IMR-90 (cell line): ENCODE results near the gene PRR5. TPM values are rescaled to one million over a fixed set of nuclear protein-coding genes. Genes with fewer than 3 reads are reported as not detected.

ENCODE experiments used
- ATAC-seq: fragments of 200-7000 bp; cut with Tn5 transposase; 2 replicates; pipeline ENCODE4 v1.9.1; 2020; ENCODE audit warnings: low read depth, mild to moderate bottlenecking, moderate library complexity
- BruUV-seq: library from RNA; stranded (reverse); fragments of 400-500 nt; replicated peaks from 2 replicates; lab custom pipeline; 2021; lab: Mats Ljungman, UMichigan
- CTCF ChIA-PET: fragments of 300-600 bp; formaldehyde crosslinking; extraction: SDS; loops from one replicate; lab custom pipeline; 2021; ENCODE audit warnings: antibody characterized with exemption; lab: Yijun Ruan, JAX
- POLR2A ChIA-PET: fragments of 300-600 bp; sonication (Branson Sonifier 250); formaldehyde crosslinking; loops from one replicate; lab custom pipeline; 2022; ENCODE audit warnings: antibody characterized with exemption; ENCODE audit not compliant: unreplicated experiment; lab: Charles Lee
- DNase-seq: peaks from one replicate; pipeline ENCODE4 v3.0.0; 2013
- H2AFZ ChIP-seq: replicated peaks from 2 replicates; pipeline ENCODE3; 2013; ENCODE audit warnings: low read length, mild to moderate bottlenecking; ENCODE audit not compliant: poor library complexity
- H2AK5ac ChIP-seq: 2 replicates; pipeline ENCODE4 v1.6.1; 2013; ENCODE audit warnings: low read depth, low read length, inconsistent platforms
- H2AK9ac ChIP-seq: replicated peaks from 2 replicates; pipeline ENCODE3; 2013; ENCODE audit warnings: mild to moderate bottlenecking, low read depth, low read length, moderate library complexity; ENCODE audit not compliant: poor library complexity
- H2BK120ac ChIP-seq: 2 replicates; pipeline ENCODE4 v1.6.1; 2013; ENCODE audit warnings: low read depth, low read length, inconsistent platforms
- H2BK15ac ChIP-seq: 3 replicates; pipeline ENCODE4 v1.6.1; 2013; ENCODE audit warnings: low read depth, low read length, inconsistent platforms
- H2BK20ac ChIP-seq: 2 replicates; pipeline ENCODE4 v1.6.1; 2013; ENCODE audit warnings: low read depth, mild to moderate bottlenecking, inconsistent platforms, low read length, moderate library complexity
- H2BK5ac ChIP-seq: 2 replicates; pipeline ENCODE4 v1.6.1; 2013; ENCODE audit warnings: mild to moderate bottlenecking, low read depth, low read length, inconsistent platforms; ENCODE audit not compliant: poor library complexity, severe bottlenecking
- H3K14ac ChIP-seq: replicated peaks from 2 replicates; pipeline ENCODE4 v1.6.1; 2013; ENCODE audit warnings: low read depth, low read length, inconsistent platforms
- H3K18ac ChIP-seq: 2 replicates; pipeline ENCODE4 v1.6.1; 2013; ENCODE audit warnings: low read depth, low read length, control low read depth
- H3K23ac ChIP-seq: 2 replicates; pipeline ENCODE4 v1.6.1; 2013; ENCODE audit warnings: low read depth, low read length, inconsistent platforms
- H3K27ac ChIP-seq: 2 replicates; pipeline ENCODE4 v1.5.1; 2013; ENCODE audit warnings: mild to moderate bottlenecking, control low read depth, low read length; ENCODE audit not compliant: insufficient read depth
- H3K27me3 ChIP-seq: 2 replicates; pipeline ENCODE4 v1.6.1; 2013; ENCODE audit warnings: low read length; ENCODE audit not compliant: control insufficient read depth, insufficient read depth
- H3K36me3 ChIP-seq: 2 replicates; pipeline ENCODE4 v1.6.1; 2013; ENCODE audit warnings: low read length, mixed read lengths; ENCODE audit not compliant: control insufficient read depth, insufficient read depth
- H3K4ac ChIP-seq: 2 replicates; pipeline ENCODE4 v1.6.1; 2013; ENCODE audit warnings: low read depth, low read length, inconsistent platforms
- H3K4me1 ChIP-seq: 2 replicates; pipeline ENCODE4 v1.6.1; 2013; ENCODE audit warnings: low read length, mixed read lengths; ENCODE audit not compliant: control insufficient read depth, insufficient read depth
- H3K4me2 ChIP-seq: 2 replicates; pipeline ENCODE4 v1.6.1; 2013; ENCODE audit warnings: low read depth, mild to moderate bottlenecking, control low read depth, low read length, moderate library complexity
- H3K4me3 ChIP-seq: 2 replicates; pipeline ENCODE4 v1.5.1; 2013; ENCODE audit warnings: low read depth, mild to moderate bottlenecking, control low read depth, low read length, moderate library complexity; ENCODE audit not compliant: insufficient read depth
- H3K56ac ChIP-seq: 2 replicates; pipeline ENCODE4 v1.6.1; 2013; ENCODE audit warnings: low read length, inconsistent platforms; ENCODE audit not compliant: insufficient read depth; ENCODE audit errors: extremely low read depth
- H3K79me1 ChIP-seq, 2 experiments: 2 replicates each; pipeline ENCODE4 v1.6.1; 2013; ENCODE audit warnings: low read length in 2 of 2, inconsistent platforms in 1 of 2, low read depth in 1 of 2
- H3K9ac ChIP-seq: 2 replicates; pipeline ENCODE4 v1.6.1; 2013; ENCODE audit warnings: low read depth, low read length, control low read depth
- H3K9me1 ChIP-seq: 2 replicates; pipeline ENCODE4 v1.6.1; 2013; ENCODE audit warnings: low read length, inconsistent platforms; ENCODE audit not compliant: insufficient read depth
- H3K9me3 ChIP-seq: 2 replicates; pipeline ENCODE4 v1.6.1; 2013; ENCODE audit warnings: low read length; ENCODE audit not compliant: control insufficient read depth, insufficient read depth
- H4K20me1 ChIP-seq: 2 replicates; pipeline ENCODE4 v1.6.1; 2013; ENCODE audit warnings: low read length, inconsistent platforms; ENCODE audit not compliant: insufficient read depth
- H4K5ac ChIP-seq: 2 replicates; pipeline ENCODE4 v1.6.1; 2013; ENCODE audit warnings: mild to moderate bottlenecking, low read depth, low read length, control low read depth
- H4K8ac ChIP-seq, 2 experiments: 2 replicates each; pipeline ENCODE4 v1.6.1; 2013; ENCODE audit warnings: low read depth in 2 of 2, low read length in 2 of 2, control low read depth in 1 of 2, inconsistent platforms in 1 of 2
- H4K91ac ChIP-seq: 2 replicates; pipeline ENCODE4 v1.6.1; 2013; ENCODE audit warnings: low read depth, low read length, inconsistent platforms; ENCODE audit not compliant: insufficient read depth
- MAZ ChIP-seq: IDR thresholded peaks from 2 replicates; pipeline ENCODE4 v1.6.1; 2012; ENCODE audit warnings: low read depth, mild to moderate bottlenecking, low read length, improper control_type of control experiment, moderate library complexity, borderline replicate concordance
- NFE2L2 ChIP-seq: fragments of 150-350 bp; IDR thresholded peaks from 2 replicates; pipeline ENCODE4 v1.6.1; 2016; ENCODE audit warnings: low read depth, mild to moderate bottlenecking, low read length
- POLR2A ChIP-seq: IDR thresholded peaks from 2 replicates; pipeline ENCODE4 v1.6.1; 2012; ENCODE audit warnings: mild to moderate bottlenecking, low read depth, low read length
- RAD21 ChIP-seq: IDR thresholded peaks from 2 replicates; pipeline ENCODE4 v1.6.1; 2012; ENCODE audit warnings: low read length, improper control_type of control experiment
- SMC3 ChIP-seq: fragments of 150-350 bp; IDR thresholded peaks from 2 replicates; pipeline ENCODE4 v1.6.1; 2016; ENCODE audit warnings: low read depth, mild to moderate bottlenecking, antibody characterized with exemption, low read length, moderate library complexity
- USF2 ChIP-seq: fragments of 150-350 bp; IDR thresholded peaks from 2 replicates; pipeline ENCODE4 v1.6.1; 2017; ENCODE audit warnings: mild to moderate bottlenecking, antibody characterized with exemption, low read length, low read depth
- WGBS, 2 experiments: methylation state at CpG; one replicate each; pipeline versions ENCODE4 v1.1.5 to v1.1.7; 2013; ENCODE audit warnings: missing lambda C conversion rate in 2 of 2; ENCODE audit not compliant: insufficient read length in 1 of 2; ENCODE audit errors: extremely low coverage in 2 of 2; 5-methylcytosine and 5-hydroxymethylcytosine counted together
- dilution Hi-C: fragments of 300-500 bp; cut with HindIII; formaldehyde crosslinking; loops from one replicate; pipeline ENCODE4 v1.14.3; 2018; ENCODE audit warnings: low sequenced_read_pairs; ENCODE audit not compliant: unreplicated experiment
- in situ Hi-C: fragments of 300-500 bp; cut with MboI; formaldehyde crosslinking; loops from 3 replicates; pipeline ENCODE4 v1.14.3; 2019; ENCODE audit warnings: low sequenced_read_pairs, inconsistent platforms, mixed read lengths
- intact Hi-C: fragments of 100-400 bp; cut with micrococcal nuclease; formaldehyde crosslinking; loops from 2 replicates; pipeline ENCODE4 v1.10.0; 2022
- polyA plus RNA-seq, 3 experiments: library from polyadenylated mRNA; depleted of rRNA; stranded (reverse); fragments of >200 nt; gene quantifications; 2 replicates each; pipeline ENCODE4 v1.2.3, GENCODE V29; 2012; ENCODE audit warnings: low replicate concordance in 1 of 3
- total RNA-seq: library from RNA; depleted of rRNA; stranded (reverse); fragments of >200 nt; gene quantifications from 2 replicates; pipeline ENCODE4 v1.2.3, GENCODE V29; 2012

Gene PRR5
- total and polyA plus RNA-seq, 2 of the 4 experiments (the other 2 are of a cell fraction): 8.1 to 24.3 TPM

GRCh38 chr22:44658311-44658953, 43.6 kb upstream of the PRR5 start:
- peak overlapping the region; percentile 49; the same call in 1 of the 2 replicates for H4K91ac ChIP-seq
- H2BK120ac ChIP-seq: no peak overlapping the region; the same call in 1 of the 2 replicates
- H3K9me3 ChIP-seq: no peaks in the 10 kb centered on the region
- peaks cover 15% of the 10 kb centered on the region for H3K4me1 ChIP-seq
- peak; percentile 75 for ATAC-seq
- BruUV-seq: no TSS peak
- peak overlapping the region; percentile 48 for H2AK9ac ChIP-seq
- no peak overlapping the region for H3K56ac ChIP-seq
- ChIA-PET POLR2A (no interaction called here), CTCF (no interaction called here)
- H2BK5ac ChIP-seq: no peak overlapping the region
- H3K79me1 ChIP-seq: no peaks in the 10 kb centered on the region
- H3K36me3 ChIP-seq: no peaks in the 10 kb centered on the region
- intact Hi-C loops (no loop called here), dilution Hi-C loops (no loop called here), in situ Hi-C loops (no loop called here)
- H4K5ac ChIP-seq: peak overlapping the region; percentile 52
- TF ChIP-seq USF2: no peak
- TF ChIP-seq SMC3: no peak
- TF ChIP-seq RAD21: no peak
- no peak for TF ChIP-seq NFE2L2
- peak; percentile 94 for TF ChIP-seq MAZ
- TF ChIP-seq POLR2A: no peak
- no peaks in the 10 kb centered on the region for H3K27me3 ChIP-seq
- H2BK15ac ChIP-seq: peak overlapping the region; percentile 50; the same call in 2 of the 3 replicates
- peak overlapping the region; percentile 62 to 70; a peak in 2 of 4 replicates for H4K8ac ChIP-seq
- no peak overlapping the region for H3K4me3 ChIP-seq
- H3K18ac ChIP-seq: peak overlapping the region; percentile 82
- H2BK20ac ChIP-seq: no peak overlapping the region
- peak; percentile 62 for DNase-seq
- no peaks in the 10 kb centered on the region; the same call in 1 of the 2 replicates for H3K9me1 ChIP-seq
- H3K4me2 ChIP-seq: no peak overlapping the region
- H3K23ac ChIP-seq: no peak overlapping the region
- H3K14ac ChIP-seq: peak overlapping the region; percentile 12; the same call in 1 of the 2 replicates
- peak overlapping the region; percentile 46 for H3K4ac ChIP-seq
- no peak overlapping the region for H2AK5ac ChIP-seq
- H2AFZ ChIP-seq: peak overlapping the region; percentile 80
- H4K20me1 ChIP-seq: no peaks in the 10 kb centered on the region; the same call in 1 of the 2 replicates
- WGBS, 2 experiments: no CpG with 5 or more reads among the region's 14 CpGs
- peak overlapping the region; percentile 15; the same call in 1 of the 2 replicates for H3K27ac ChIP-seq
- no peak overlapping the region for H3K9ac ChIP-seq
